Stimulated activated naive CD4-positive, alpha-beta T cell treated with Interleukin-2 at 50 U/mL for 16 hours (primary cell): ENCODE data around the gene TMEM62.
"Not testable (repeated sequence)": the region's sequence is repeated elsewhere in the genome, so short reads cannot be mapped to it uniquely, and the experiment has no call there.

Experiments
- DNase-seq: peaks from one replicate; lab custom pipeline; 2025; lab: John Stamatoyannopoulos, UW

Gene TMEM62

GRCh38 chr15:43125100-43125661, 8.2 kb upstream of the TMEM62 start:
- DNase-seq, result no peak

- DNase-seq, result no peak
Measured at GRCh38 chr15:43126356-43126755, 7.0 kb upstream of the TMEM62 start.

GRCh38 chr15:43127752-43128151, 5.6 kb upstream of the TMEM62 start:
- DNase-seq, result no peak

GRCh38 chr15:43128174-43128979, 5.0 kb upstream of the TMEM62 start:
- not testable (repeated sequence) for DNase-seq

GRCh38 chr15:43128980-43129335, 4.4 kb upstream of the TMEM62 start:
- DNase-seq, result no peak

- no peak for DNase-seq
Measured at GRCh38 chr15:43132830-43133429, 456 bp upstream of the TMEM62 start.

GRCh38 chr15:43134157-43134635, 810 bp downstream of the TMEM62 start:
- no peak for DNase-seq

- DNase-seq, result no peak
Measured at GRCh38 chr15:43135351-43135750, 2.0 kb downstream of the TMEM62 start.

GRCh38 chr15:43143203-43143941, 10.0 kb downstream of the TMEM62 start:
- DNase-seq, result no peak

GRCh38 chr15:43144512-43144911, 11.1 kb downstream of the TMEM62 start:
- no peak for DNase-seq

- no peak for DNase-seq
Measured at GRCh38 chr15:43146184-43146583, 12.8 kb downstream of the TMEM62 start.

- no peak for DNase-seq
Measured at GRCh38 chr15:43150191-43150929, 17.0 kb downstream of the TMEM62 start.

- DNase-seq, result no peak
Measured at GRCh38 chr15:43151688-43152087, 18.3 kb downstream of the TMEM62 start.

GRCh38 chr15:43153269-43153668, 19.9 kb downstream of the TMEM62 start:
- DNase-seq, result no peak

GRCh38 chr15:43165801-43166325, 32.5 kb downstream of the TMEM62 start:
- DNase-seq, result no peak

GRCh38 chr15:43167261-43167660, 33.9 kb downstream of the TMEM62 start:
- DNase-seq, result not testable (repeated sequence)

- DNase-seq, result no peak
Measured at GRCh38 chr15:43168192-43169107, 35.1 kb downstream of the TMEM62 start.

GRCh38 chr15:43169888-43170287, 36.5 kb downstream of the TMEM62 start:
- DNase-seq, result no peak

- not testable (repeated sequence) for DNase-seq
Measured at GRCh38 chr15:43175656-43176309, 42.4 kb downstream of the TMEM62 start.

GRCh38 chr15:43177147-43177546, 43.8 kb downstream of the TMEM62 start:
- DNase-seq, result not testable (repeated sequence)
